H7 (cell line): ENCODE measurements around the gene ZC3H7B. TPM values are rescaled to one million over a fixed set of nuclear protein-coding genes. Genes with fewer than 3 reads are reported as not detected.
"Not testable (repeated sequence)": the region's sequence is repeated elsewhere in the genome, so short reads cannot be mapped to it uniquely, and the experiment has no call there.

Source experiments
- DNase-seq: peaks from one replicate; pipeline ENCODE4 v3.0.0; 2012
- H3K27me3 ChIP-seq: 2 replicates; pipeline ENCODE4 v1.6.0; 2011; ENCODE audit warnings: mild to moderate bottlenecking, low read length; ENCODE audit not compliant: control insufficient read depth, insufficient read depth
- H3K36me3 ChIP-seq: replicated peaks from 2 replicates; pipeline ENCODE4 v1.5.1; 2011; ENCODE audit warnings: low read length; ENCODE audit not compliant: control insufficient read depth, insufficient read depth
- H3K4me3 ChIP-seq: 2 replicates; pipeline ENCODE4 v1.5.1; 2011; ENCODE audit warnings: low read depth, mild to moderate bottlenecking, control low read depth, low read length, moderate library complexity; ENCODE audit not compliant: insufficient read depth
- total RNA-seq: library from RNA; depleted of rRNA; stranded (reverse); fragments of >200 nt; shearing (Covaris generic); gene quantifications from 2 replicates; pipeline ENCODE4 v1.2.3, GENCODE V29; 2014; rRNA removed

ZC3H7B gene
- total RNA-seq = 58.2 TPM in 2 replicates

- Histone ChIP-seq H3K36me3 (peaks cover 4% of the 10 kb centered on the region; the same call in 1 of the 2 replicates), H3K4me3 (peak within 1 kb of the TSS; percentile 78), H3K27me3 (no peaks in the 10 kb centered on the region)
- peak; percentile 97 for DNase-seq
These were observed at the start of gene ZC3H7B for GRCh38 chr22:41301085-41302020. ZC3H7B (plus strand) TSS chr22:41301525; CDS start chr22:41320661, 19,136 bp downstream.

- Histone ChIP-seq H3K4me3 (no peak overlapping the region), H3K36me3 (peaks cover 73% of the 10 kb centered on the region), H3K27me3 (no peaks in the 10 kb centered on the region)
- DNase-seq = no peak
These were observed 49.0 kb upstream of the ZC3H7B start for GRCh38 chr22:41252365-41252764.

GRCh38 chr22:41254230-41254629 is 47.1 kb upstream of the ZC3H7B start:
- Histone ChIP-seq H3K27me3 (no peaks in the 10 kb centered on the region), H3K4me3 (no peak overlapping the region), H3K36me3 (peaks cover 75% of the 10 kb centered on the region)
- DNase-seq = no peak

GRCh38 chr22:41256254-41257253 is 44.8 kb upstream of the ZC3H7B start:
- Histone ChIP-seq H3K4me3 (no peak overlapping the region), H3K27me3 (no peaks in the 10 kb centered on the region), H3K36me3 (peaks cover 67% of the 10 kb centered on the region)
- peak; percentile 83 for DNase-seq

- Histone ChIP-seq H3K36me3 (peaks cover 70% of the 10 kb centered on the region), H3K27me3 (no peaks in the 10 kb centered on the region), H3K4me3 (no peak overlapping the region)
- no peak for DNase-seq
These were observed 43.6 kb upstream of the ZC3H7B start for GRCh38 chr22:41257696-41258095.

GRCh38 chr22:41259756-41260155 is 41.6 kb upstream of the ZC3H7B start:
- not testable (repeated sequence) for H3K27me3 ChIP-seq, DNase-seq, H3K4me3 ChIP-seq
- peaks cover 72% of the 10 kb centered on the region for H3K36me3 ChIP-seq

- no peak for DNase-seq
- no peak overlapping the region for H3K4me3 ChIP-seq
- peaks cover 74% of the 10 kb centered on the region for H3K36me3 ChIP-seq
- no peaks in the 10 kb centered on the region for H3K27me3 ChIP-seq
These were observed 40.5 kb upstream of the ZC3H7B start for GRCh38 chr22:41260871-41261270.

GRCh38 chr22:41261541-41262249 is 39.6 kb upstream of the ZC3H7B start:
- H3K36me3 ChIP-seq = peaks cover 70% of the 10 kb centered on the region
- no peaks in the 10 kb centered on the region for H3K27me3 ChIP-seq

GRCh38 chr22:41262250-41262765 is 39.0 kb upstream of the ZC3H7B start:
- H3K36me3 ChIP-seq = peaks cover 65% of the 10 kb centered on the region
- DNase-seq = no peak
- no peaks in the 10 kb centered on the region for H3K27me3 ChIP-seq
- no peak overlapping the region for H3K4me3 ChIP-seq

More at GRCh38 chr22:41261541-41262249, 39.6 kb upstream of the ZC3H7B start:
- DNase-seq = no peak
- no peak overlapping the region for H3K4me3 ChIP-seq

GRCh38 chr22:41263704-41264103 is 37.6 kb upstream of the ZC3H7B start:
- Histone ChIP-seq H3K4me3 (no peak overlapping the region), H3K27me3 (no peaks in the 10 kb centered on the region), H3K36me3 (peaks cover 64% of the 10 kb centered on the region)
- DNase-seq = no peak

- Histone ChIP-seq H3K27me3 (no peaks in the 10 kb centered on the region), H3K4me3 (no peak overlapping the region), H3K36me3 (peaks cover 63% of the 10 kb centered on the region)
- no peak for DNase-seq
These were observed 36.9 kb upstream of the ZC3H7B start for GRCh38 chr22:41264408-41264941.

GRCh38 chr22:41267958-41268357 is 33.4 kb upstream of the ZC3H7B start:
- Histone ChIP-seq H3K4me3 (no peak overlapping the region), H3K36me3 (peaks cover 54% of the 10 kb centered on the region), H3K27me3 (no peaks in the 10 kb centered on the region)
- DNase-seq = peak; percentile 59

GRCh38 chr22:41271787-41272186 is 29.5 kb upstream of the ZC3H7B start:
- no peak for DNase-seq
- peaks cover 51% of the 10 kb centered on the region for H3K36me3 ChIP-seq
- no peak overlapping the region for H3K4me3 ChIP-seq
- no peaks in the 10 kb centered on the region for H3K27me3 ChIP-seq
